GM12878 (cell line): ENCODE results near the gene BCL2. TPM values are rescaled to one million over a fixed set of nuclear protein-coding genes. Genes with fewer than 3 reads are reported as not detected.

Experiments
- ATAC-seq: fragments of 200-7000 bp; cut with Tn5 transposase; 3 replicates; pipeline ENCODE4 v1.9.1; 2020; ENCODE audit warnings: mild to moderate bottlenecking, moderate library complexity
- BruUV-seq: library from RNA; stranded (reverse); fragments of 400-500 nt; replicated peaks from 2 replicates; lab custom pipeline; 2021; lab: Mats Ljungman, UMichigan
- CTCF ChIA-PET: fragments of 300-600 bp; sonication (Branson Sonifier 250); formaldehyde crosslinking; extraction: SDS; loops from one replicate; lab custom pipeline; 2021; ENCODE audit warnings: inconsistent platforms; lab: Yijun Ruan, JAX
- POLR2A ChIA-PET: fragments of 350-600 bp; formaldehyde crosslinking; extraction: SDS; loops from one replicate; lab custom pipeline; 2021; ENCODE audit warnings: inconsistent platforms; lab: Charles Lee
- RAD21 ChIA-PET: fragments of 300-600 bp; sonication (Branson Sonifier 250); formaldehyde crosslinking; loops from one replicate; lab custom pipeline; 2023; ENCODE audit warnings: antibody characterized with exemption; ENCODE audit not compliant: unreplicated experiment; lab: Charles Lee
- SMC1A ChIA-PET: fragments of 300-600 bp; sonication (Branson Sonifier 250); formaldehyde crosslinking; loops from one replicate; lab custom pipeline; 2023; ENCODE audit not compliant: unreplicated experiment, uncharacterized antibody; lab: Charles Lee
- DNase-seq: peaks from one replicate; pipeline ENCODE4 v3.0.0-alpha.2; 2011; ENCODE audit warnings: low read depth, low spot score
- FAIRE-seq: peaks from 3 replicates; lab custom pipeline; 2011; peaks lifted over from hg19 to GRCh38; lab: Jason Lieb, UNC
- H2AFZ ChIP-seq: 2 replicates; pipeline ENCODE4 v1.6.0; 2011; ENCODE audit warnings: low read depth, low read length, control low read depth; ENCODE audit not compliant: control insufficient read depth
- H3K27ac ChIP-seq: 2 replicates; pipeline ENCODE4 v1.5.1; 2011; ENCODE audit warnings: control low read depth; ENCODE audit not compliant: control insufficient read depth, insufficient read depth
- H3K27me3 ChIP-seq, 2 experiments: replicated peaks in 1 of 2; 2 replicates each; pipeline versions ENCODE4 v1.6.0 to v1.6.1; 2011; ENCODE audit warnings: low read length in 1 of 2; ENCODE audit not compliant: control insufficient read depth in 2 of 2, insufficient read depth in 2 of 2
- H3K36me3 ChIP-seq, 2 experiments: 2 replicates each; pipeline ENCODE4 v1.5.1; 2011; ENCODE audit warnings: low read length in 1 of 2; ENCODE audit not compliant: control insufficient read depth in 2 of 2, insufficient read depth in 2 of 2
- H3K4me1 ChIP-seq: 2 replicates; pipeline ENCODE4 v1.6.1; 2011; ENCODE audit warnings: mild to moderate bottlenecking, low read length, moderate library complexity, mixed read lengths; ENCODE audit not compliant: control insufficient read depth, insufficient read depth
- H3K4me2 ChIP-seq: 2 replicates; pipeline ENCODE4 v1.6.0; 2011; ENCODE audit warnings: control low read depth; ENCODE audit not compliant: control insufficient read depth, insufficient read depth
- H3K4me3 ChIP-seq: fragments of 200-600 bp; sonication (generic); 2 replicates; pipeline ENCODE4 v1.5.1; 2016
- H3K79me2 ChIP-seq: 2 replicates; pipeline ENCODE4 v1.6.0; 2011; ENCODE audit warnings: low read length; ENCODE audit not compliant: control insufficient read depth, insufficient read depth
- H3K9ac ChIP-seq: 2 replicates; pipeline ENCODE4 v1.8.0; 2011; ENCODE audit warnings: low read length, control low read depth, mixed read lengths; ENCODE audit not compliant: control insufficient read depth, insufficient read depth
- H3K9me3 ChIP-seq: replicated peaks from 3 replicates; pipeline ENCODE4 v1.5.1; 2011; ENCODE audit warnings: mild to moderate bottlenecking, low read length; ENCODE audit not compliant: control insufficient read depth, insufficient read depth
- H4K20me1 ChIP-seq: 2 replicates; pipeline ENCODE4 v1.6.0; 2011; ENCODE audit not compliant: control insufficient read depth, insufficient read depth
- IKZF2 ChIP-seq, 2 experiments: fragments of 450-650 bp; IDR thresholded peaks; 2 replicates each; pipeline ENCODE4 v1.6.1; 2017; ENCODE audit warnings: mild to moderate bottlenecking in 2 of 2, moderate library complexity in 2 of 2
- MLLT1 ChIP-seq: fragments of 450-650 bp; IDR thresholded peaks from 2 replicates; pipeline ENCODE4 v1.6.1; 2016; ENCODE audit warnings: mild to moderate bottlenecking
- WGBS: methylation state at CpG from one replicate; pipeline ENCODE4 v1.1.6; 2016; ENCODE audit warnings: low lambda C conversion rate; ENCODE audit not compliant: insufficient replicate concordance, insufficient coverage; ENCODE audit errors: missing lambda C conversion rate; 5-methylcytosine and 5-hydroxymethylcytosine counted together
- in situ Hi-C: fragments of 300-500 bp; cut with MboI; formaldehyde crosslinking; loops from 9 replicates; pipeline ENCODE4 v1.14.3; 2018; ENCODE audit warnings: mixed read lengths
- intact Hi-C: fragments of 100-400 bp; cut with micrococcal nuclease; formaldehyde crosslinking; loops from one replicate; pipeline ENCODE4 v1.14.2; 2022; ENCODE audit not compliant: unreplicated experiment
- polyA plus RNA-seq, 11 experiments: library from polyadenylated mRNA; depleted of rRNA in 4 of 11; unstranded in 6 of 11; stranded (reverse) in 5 of 11; fragments of >200 nt; fragmentation: Nextera tagmentation in 4 of 11; fragmentation: Illumina TruSeq in 1 of 11; extraction: Ambion mirVana in 4 of 11; extraction: Trizol in 1 of 11; gene quantifications; 1 replicate in 1 of 11; 2 replicates in 10 of 11; pipeline versions ENCODE4 v1.2.1 to v1.2.3, GENCODE V29; 2011 to 2016; ENCODE audit warnings: inconsistent platforms in 2 of 11, missing spikeins in 2 of 11, low read depth in 1 of 11
- total RNA-seq, 4 experiments: library from RNA; depleted of rRNA in 3 of 4; stranded (reverse); fragments of >200 nt in 3 of 4; fragmentation: Illumina TruSeq in 1 of 4; extraction: Trizol in 1 of 4; gene quantifications; 2 replicates each; pipeline versions ENCODE4 v1.2.1 to v1.2.3, GENCODE V29; 2013 to 2021
- TF ChIP-seq, protein P1 (sequence below): fragments of 450-650 bp; IDR thresholded peaks from 2 replicates; pipeline ENCODE4 v1.6.1; 2016; ENCODE audit warnings: mild to moderate bottlenecking, moderate library complexity, borderline replicate concordance

BCL2 gene
- total and polyA plus RNA-seq, 10 of the 15 experiments (the other 5 are each of a cell fraction or from before 2014, with no cell fraction given), result 4.1 to 47.8 (median 19.3) TPM

DNA sequence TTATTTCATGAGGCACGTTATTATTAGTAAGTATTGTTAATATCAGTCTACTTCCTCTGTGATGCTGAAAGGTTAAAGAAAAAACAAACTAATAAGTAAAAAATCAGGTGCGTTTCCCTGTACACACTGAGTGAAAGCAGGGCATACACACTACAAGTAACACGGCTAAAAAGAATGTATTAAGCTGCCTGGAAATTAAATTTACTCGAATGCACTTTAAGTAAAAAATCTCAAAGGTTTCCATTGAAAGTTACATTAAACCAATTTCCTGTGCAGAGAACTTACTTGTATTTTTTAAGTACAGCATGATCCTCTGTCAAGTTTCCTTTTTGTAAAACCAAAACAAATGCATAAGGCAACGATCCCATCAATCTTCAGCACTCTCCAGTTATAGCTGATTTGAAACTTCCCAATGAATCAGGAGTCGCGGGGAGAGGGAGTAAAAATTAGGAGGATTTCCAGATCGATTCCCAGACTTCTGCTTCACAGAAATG lies 633 bp downstream of the BCL2 start:
- Histone ChIP-seq H3K36me3 (no peaks in the 10 kb centered on the region), H3K27ac (peak overlapping the region; percentile 90), H4K20me1 (no peaks in the 10 kb centered on the region), H3K4me2 (peak overlapping the region; percentile 47; the same call in 1 of the 2 replicates), H3K27me3 (no peaks in the 10 kb centered on the region), H3K9ac (peak overlapping the region; percentile 97), H3K4me3 (peak overlapping the region; percentile 98), H3K4me1 (peaks cover 24% of the 10 kb centered on the region), H3K9me3 (no peaks in the 10 kb centered on the region), H3K79me2 (peaks cover 70% of the 10 kb centered on the region), H2AFZ (no peak overlapping the region)
- under 1% methylated on average over 8 of the region's 8 CpGs for WGBS
- DNase-seq, result no peak
- intact Hi-C loops, result loop anchor here (1.0 to 2.0 kb wide), 3 partner anchors 64 to 164 kb away; no protein-coding TSS in a partner anchor
- in situ Hi-C loops, result loop anchor here (5.0 kb wide), 1 partner anchor 177 kb away; no protein-coding TSS in a partner anchor
- CTCF ChIA-PET, result interaction anchor here (0.8 to 3.8 kb wide), 22 partner anchors 9 to 302 kb away, joined by 3 to 95 read pairs (median 8); no protein-coding TSS in a partner anchor
- POLR2A ChIA-PET, result interaction anchor here (0.7 to 3.9 kb wide), 9 partner anchors 61 to 212 kb away, joined by 3 to 67 read pairs (median 10); no protein-coding TSS in a partner anchor
- RAD21 ChIA-PET, result interaction anchor here (0.5 to 3.9 kb wide), 19 partner anchors 9 to 301 kb away, joined by 3 to 115 read pairs (median 7); no protein-coding TSS in a partner anchor
- no peak for ATAC-seq
- BruUV-seq, result TSS peak; percentile 25
- FAIRE-seq, result no peak
- TF ChIP-seq IKZF2 (IDR thresholded peaks at IDR 0.05) (no peak), MLLT1 (peak; percentile 65)
- TF ChIP-seq, protein P1, sequence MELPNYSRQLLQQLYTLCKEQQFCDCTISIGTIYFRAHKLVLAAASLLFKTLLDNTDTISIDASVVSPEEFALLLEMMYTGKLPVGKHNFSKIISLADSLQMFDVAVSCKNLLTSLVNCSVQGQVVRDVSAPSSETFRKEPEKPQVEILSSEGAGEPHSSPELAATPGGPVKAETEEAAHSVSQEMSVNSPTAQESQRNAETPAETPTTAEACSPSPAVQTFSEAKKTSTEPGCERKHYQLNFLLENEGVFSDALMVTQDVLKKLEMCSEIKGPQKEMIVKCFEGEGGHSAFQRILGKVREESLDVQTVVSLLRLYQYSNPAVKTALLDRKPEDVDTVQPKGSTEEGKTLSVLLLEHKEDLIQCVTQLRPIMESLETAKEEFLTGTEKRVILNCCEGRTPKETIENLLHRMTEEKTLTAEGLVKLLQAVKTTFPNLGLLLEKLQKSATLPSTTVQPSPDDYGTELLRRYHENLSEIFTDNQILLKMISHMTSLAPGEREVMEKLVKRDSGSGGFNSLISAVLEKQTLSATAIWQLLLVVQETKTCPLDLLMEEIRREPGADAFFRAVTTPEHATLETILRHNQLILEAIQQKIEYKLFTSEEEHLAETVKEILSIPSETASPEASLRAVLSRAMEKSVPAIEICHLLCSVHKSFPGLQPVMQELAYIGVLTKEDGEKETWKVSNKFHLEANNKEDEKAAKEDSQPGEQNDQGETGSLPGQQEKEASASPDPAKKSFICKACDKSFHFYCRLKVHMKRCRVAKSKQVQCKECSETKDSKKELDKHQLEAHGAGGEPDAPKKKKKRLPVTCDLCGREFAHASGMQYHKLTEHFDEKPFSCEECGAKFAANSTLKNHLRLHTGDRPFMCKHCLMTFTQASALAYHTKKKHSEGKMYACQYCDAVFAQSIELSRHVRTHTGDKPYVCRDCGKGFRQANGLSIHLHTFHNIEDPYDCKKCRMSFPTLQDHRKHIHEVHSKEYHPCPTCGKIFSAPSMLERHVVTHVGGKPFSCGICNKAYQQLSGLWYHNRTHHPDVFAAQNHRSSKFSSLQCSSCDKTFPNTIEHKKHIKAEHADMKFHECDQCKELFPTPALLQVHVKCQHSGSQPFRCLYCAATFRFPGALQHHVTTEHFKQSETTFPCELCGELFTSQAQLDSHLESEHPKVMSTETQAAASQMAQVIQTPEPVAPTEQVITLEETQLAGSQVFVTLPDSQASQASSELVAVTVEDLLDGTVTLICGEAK, result peak; percentile 38; the same call in 1 of the 2 replicates
- SMC1A ChIA-PET, result interaction anchor here (0.6 to 3.9 kb wide), 25 partner anchors 12 to 302 kb away, joined by 3 to 55 read pairs (median 7); no protein-coding TSS in a partner anchor
